ENCODE data around the gene SOBP. TPM values are rescaled to one million over a fixed set of nuclear protein-coding genes. Genes with fewer than 3 reads are reported as not detected.

Gene SOBP
- total RNA-seq, 3 donors from 2014 or later: 5.6 to 8.2 (median 7.0) TPM

DNA sequence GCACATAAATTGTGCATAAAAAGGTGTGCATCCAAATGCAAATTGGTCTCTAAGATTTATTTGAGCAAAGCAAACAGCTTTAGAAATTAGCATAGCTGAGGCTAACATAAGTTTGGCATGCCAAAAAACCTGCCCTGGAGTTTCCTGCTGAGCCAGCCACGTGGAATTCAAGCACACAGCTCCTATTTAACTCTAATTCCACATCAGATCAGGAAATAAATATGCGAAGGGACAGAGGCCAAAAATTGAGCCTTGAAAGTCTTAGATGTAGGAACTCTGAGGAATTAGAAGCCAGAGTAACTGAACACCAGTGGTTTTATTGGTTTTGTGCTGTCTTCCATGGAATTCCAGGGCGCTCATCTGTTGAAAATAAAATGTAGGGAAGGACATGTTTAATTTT, 19.6 kb downstream of the SOBP start:
- Histone ChIP-seq H3K36me3 (no peaks in the 10 kb centered on the region), H3K4me1 (no peaks in the 10 kb centered on the region), H3K9me3 (no peaks in the 10 kb centered on the region), H3K27ac (no peak overlapping the region), H3K27me3 (no peaks in the 10 kb centered on the region), H3K4me3 (no peak overlapping the region)
- intact Hi-C loops (cut with DNase I; ENCODE audit: low total_unique reads): no loop called here
- no peak for TF ChIP-seq POLR2AphosphoS5 (IDR thresholded peaks at IDR 0.05)
- TF ChIP-seq, protein P1, sequence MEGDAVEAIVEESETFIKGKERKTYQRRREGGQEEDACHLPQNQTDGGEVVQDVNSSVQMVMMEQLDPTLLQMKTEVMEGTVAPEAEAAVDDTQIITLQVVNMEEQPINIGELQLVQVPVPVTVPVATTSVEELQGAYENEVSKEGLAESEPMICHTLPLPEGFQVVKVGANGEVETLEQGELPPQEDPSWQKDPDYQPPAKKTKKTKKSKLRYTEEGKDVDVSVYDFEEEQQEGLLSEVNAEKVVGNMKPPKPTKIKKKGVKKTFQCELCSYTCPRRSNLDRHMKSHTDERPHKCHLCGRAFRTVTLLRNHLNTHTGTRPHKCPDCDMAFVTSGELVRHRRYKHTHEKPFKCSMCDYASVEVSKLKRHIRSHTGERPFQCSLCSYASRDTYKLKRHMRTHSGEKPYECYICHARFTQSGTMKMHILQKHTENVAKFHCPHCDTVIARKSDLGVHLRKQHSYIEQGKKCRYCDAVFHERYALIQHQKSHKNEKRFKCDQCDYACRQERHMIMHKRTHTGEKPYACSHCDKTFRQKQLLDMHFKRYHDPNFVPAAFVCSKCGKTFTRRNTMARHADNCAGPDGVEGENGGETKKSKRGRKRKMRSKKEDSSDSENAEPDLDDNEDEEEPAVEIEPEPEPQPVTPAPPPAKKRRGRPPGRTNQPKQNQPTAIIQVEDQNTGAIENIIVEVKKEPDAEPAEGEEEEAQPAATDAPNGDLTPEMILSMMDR (IDR thresholded peaks at IDR 0.05): no peak
- TF ChIP-seq POLR2A (IDR thresholded peaks at IDR 0.05): no peak
- no peak for DNase-seq (ENCODE audit: low spot score in 2 of 2)

DNA sequence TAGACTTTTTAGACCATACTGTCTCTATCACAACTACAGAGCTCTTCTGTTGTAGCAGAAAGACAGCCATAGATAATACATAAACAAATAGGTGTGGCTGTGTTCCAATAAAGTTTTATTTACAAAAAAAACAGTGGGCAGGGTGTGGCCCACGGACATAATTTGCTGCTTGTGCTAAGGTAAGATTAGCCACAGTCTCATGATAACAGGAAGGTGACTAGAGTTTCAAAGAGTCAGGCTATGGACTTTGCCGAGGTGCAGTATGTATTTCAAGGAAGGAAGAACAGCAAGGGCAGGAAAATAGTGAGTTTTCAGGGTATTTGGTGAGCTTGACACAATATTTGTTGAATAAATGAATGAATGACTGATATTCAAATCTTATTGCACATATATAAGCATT, 20.2 kb downstream of the SOBP start:
- no peaks in the 10 kb centered on the region for H3K36me3 ChIP-seq
- intact Hi-C loops (cut with DNase I; ENCODE audit: low total_unique reads): no loop called here
- H3K27me3 ChIP-seq: no peaks in the 10 kb centered on the region
- H3K4me1 ChIP-seq: no peaks in the 10 kb centered on the region
- no peak overlapping the region for H3K4me3 ChIP-seq
- H3K27ac ChIP-seq: no peak overlapping the region
- H3K9me3 ChIP-seq: no peaks in the 10 kb centered on the region
- TF ChIP-seq POLR2A (IDR thresholded peaks at IDR 0.05): no peak
- TF ChIP-seq, protein P1 (IDR thresholded peaks at IDR 0.05): no peak
- TF ChIP-seq POLR2AphosphoS5 (IDR thresholded peaks at IDR 0.05): no peak
- DNase-seq (ENCODE audit: low spot score in 2 of 2): no peak

DNA sequence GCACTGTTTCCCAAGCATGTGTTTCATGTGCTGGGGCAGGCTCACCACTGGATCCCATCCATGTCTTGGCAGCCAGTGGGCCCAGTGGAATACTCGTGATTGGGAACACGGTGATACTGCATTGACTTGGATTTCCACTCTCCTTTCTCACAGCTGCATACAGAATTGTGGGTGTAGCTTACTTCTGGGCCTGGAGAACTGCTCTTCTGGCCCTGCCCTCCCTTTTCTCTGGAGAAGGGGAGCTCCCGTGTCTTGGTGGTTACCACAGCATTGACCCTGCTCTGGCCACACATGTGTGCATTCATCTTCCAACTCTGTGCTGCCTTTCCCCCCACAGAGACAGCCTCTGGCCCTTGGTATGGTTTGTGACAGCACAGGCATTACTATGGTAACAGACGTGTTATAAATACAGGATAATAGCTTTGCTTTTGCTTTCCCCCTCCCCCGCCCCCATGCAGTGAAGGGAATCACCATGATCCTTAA, 21.6 kb downstream of the SOBP start:
- Histone ChIP-seq H3K4me1 (no peaks in the 10 kb centered on the region), H3K9me3 (no peaks in the 10 kb centered on the region), H3K36me3 (no peaks in the 10 kb centered on the region), H3K27ac (peak overlapping the region in 1 of 2 donors; percentile 62), H3K27me3 (no peaks in the 10 kb centered on the region), H3K4me3 (no peak overlapping the region)
- intact Hi-C loops (cut with DNase I; ENCODE audit: low total_unique reads): no loop called here
- no peak for TF ChIP-seq POLR2AphosphoS5 (IDR thresholded peaks at IDR 0.05)
- TF ChIP-seq, protein P1 (IDR thresholded peaks at IDR 0.05): no peak
- TF ChIP-seq POLR2A (IDR thresholded peaks at IDR 0.05): no peak
- DNase-seq (ENCODE audit: low spot score in 2 of 2): no peak

DNA sequence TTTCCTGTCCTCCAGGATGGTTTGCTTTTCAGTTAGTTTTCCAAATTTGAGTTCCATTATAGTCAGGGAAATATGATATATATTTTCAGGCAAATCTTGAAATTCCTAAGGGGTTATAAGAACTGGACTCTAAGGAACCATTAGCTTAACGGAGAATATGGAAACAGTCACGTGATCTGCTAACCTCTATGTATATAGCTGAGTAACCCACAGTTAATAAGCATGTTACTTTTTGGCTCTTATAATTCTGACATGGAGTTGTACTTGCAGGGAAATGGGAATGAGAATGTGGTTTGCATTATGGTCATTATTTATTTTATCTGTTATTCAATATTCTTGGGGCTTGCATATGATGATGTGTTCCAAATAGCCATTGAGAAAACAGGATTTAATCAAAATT, 23.3 kb downstream of the SOBP start:
- intact Hi-C loops (cut with DNase I; ENCODE audit: low total_unique reads): no loop called here
- Histone ChIP-seq H3K4me3 (no peak overlapping the region), H3K27ac (no peak overlapping the region), H3K36me3 (no peaks in the 10 kb centered on the region), H3K9me3 (no peaks in the 10 kb centered on the region), H3K4me1 (no peaks in the 10 kb centered on the region), H3K27me3 (no peaks in the 10 kb centered on the region)
- no peak for DNase-seq (ENCODE audit: low spot score in 2 of 2)
- TF ChIP-seq POLR2A (IDR thresholded peaks at IDR 0.05): no peak
- no peak for TF ChIP-seq POLR2AphosphoS5 (IDR thresholded peaks at IDR 0.05)
- TF ChIP-seq, protein P1 (IDR thresholded peaks at IDR 0.05): no peak

DNA sequence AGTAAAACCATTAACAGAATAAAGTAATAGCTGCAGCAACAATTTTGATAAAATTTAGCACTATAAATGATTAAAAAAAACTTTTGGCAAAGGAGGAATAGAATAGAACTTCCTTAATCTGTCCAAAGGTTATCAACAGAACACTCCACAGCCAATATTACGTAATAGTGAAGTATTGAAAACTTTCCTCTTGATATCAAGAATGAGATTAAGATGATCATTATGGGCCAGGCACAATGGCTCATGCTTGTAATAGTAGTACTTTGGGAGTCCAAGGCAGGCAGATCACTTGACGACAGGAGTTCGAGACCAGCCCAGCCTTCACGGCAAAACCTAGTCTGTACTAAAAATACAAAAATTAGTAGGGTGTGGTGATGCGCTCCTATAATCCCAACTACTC, 26.0 kb downstream of the SOBP start:
- Histone ChIP-seq H3K9me3 (no peaks in the 10 kb centered on the region), H3K27me3 (no peaks in the 10 kb centered on the region), H3K4me1 (no peaks in the 10 kb centered on the region), H3K27ac (no peak overlapping the region), H3K4me3 (no peak overlapping the region), H3K36me3 (no peaks in the 10 kb centered on the region)
- no peak for DNase-seq (ENCODE audit: low spot score in 2 of 2)
- TF ChIP-seq POLR2A (IDR thresholded peaks at IDR 0.05): no peak
- TF ChIP-seq POLR2AphosphoS5 (IDR thresholded peaks at IDR 0.05): no peak
- TF ChIP-seq, protein P1 (IDR thresholded peaks at IDR 0.05): no peak
- intact Hi-C loops (cut with DNase I; ENCODE audit: low total_unique reads): no loop called here

Data from breast epithelium (tissue), 4 donors.